HG02840 (cell line): ENCODE data around the gene DOP1B.

Source experiments
- ATAC-seq: cut with Tn5 transposase; IDR thresholded peaks from one replicate; pipeline ENCODE4 v1.9.1; 2021; ENCODE audit warnings: mild to moderate bottlenecking, moderate library complexity, moderate number of reproducible peaks; ENCODE audit not compliant: unreplicated experiment, low FRiP score

Gene DOP1B

GRCh38 chr21:36200081-36200561 lies 43.5 kb downstream of the DOP1B start:
- ATAC-seq = no peak

GRCh38 chr21:36202726-36203602 lies 46.3 kb downstream of the DOP1B start:
- no peak for ATAC-seq

GRCh38 chr21:36203603-36203889 lies 46.9 kb downstream of the DOP1B start:
- ATAC-seq = no peak

GRCh38 chr21:36204980-36205379 lies 48.4 kb downstream of the DOP1B start:
- no peak for ATAC-seq

GRCh38 chr21:36205962-36206361 lies 49.3 kb downstream of the DOP1B start:
- ATAC-seq = no peak
